Measurements from ENCODE around the gene FN3K.

FN3K gene

GRCh38 chr17:82705756-82706155 is 29.7 kb upstream of the FN3K start:
- in situ Hi-C loops (cut with HindIII; ENCODE audit: low pct_ligation_motif_present, low sequenced_read_pairs), result no loop called here
- no peak overlapping the region for H3K4me3 ChIP-seq (ENCODE audit: low read depth, low read length)
- H3K27me3 ChIP-seq (replicated peaks), result no peaks in the 10 kb centered on the region
- no peak for TF ChIP-seq CTCF (IDR thresholded peaks at IDR 0.05; ENCODE audit: low read depth, low read length, missing control alignments)
- DNase-seq, result no peak
- H3K36me3 ChIP-seq (replicated peaks), result no peaks in the 10 kb centered on the region
- H3K27ac ChIP-seq, result no peak overlapping the region

- no peak for TF ChIP-seq CTCF (IDR thresholded peaks at IDR 0.05; ENCODE audit: low read depth, low read length, missing control alignments)
- H3K36me3 ChIP-seq (replicated peaks), result no peaks in the 10 kb centered on the region
- no peak for DNase-seq
- no peak overlapping the region for H3K4me3 ChIP-seq (ENCODE audit: low read depth, low read length)
- no peak overlapping the region for H3K27ac ChIP-seq
- no peaks in the 10 kb centered on the region for H3K27me3 ChIP-seq (replicated peaks)
- in situ Hi-C loops (cut with HindIII; ENCODE audit: low pct_ligation_motif_present, low sequenced_read_pairs), result no loop called here
Observed at GRCh38 chr17:82709024-82709675, 26.3 kb upstream of the FN3K start.

- in situ Hi-C loops (cut with HindIII; ENCODE audit: low pct_ligation_motif_present, low sequenced_read_pairs), result no loop called here
- Histone ChIP-seq H3K4me3 (ENCODE audit: low read depth, low read length) (no peak overlapping the region), H3K27me3 (replicated peaks) (no peaks in the 10 kb centered on the region), H3K36me3 (replicated peaks) (no peaks in the 10 kb centered on the region), H3K27ac (no peak overlapping the region)
- DNase-seq, result no peak
- no peak for TF ChIP-seq CTCF (IDR thresholded peaks at IDR 0.05; ENCODE audit: low read depth, low read length, missing control alignments)
Observed at GRCh38 chr17:82709676-82710498, 25.5 kb upstream of the FN3K start.

- in situ Hi-C loops (cut with HindIII; ENCODE audit: low pct_ligation_motif_present, low sequenced_read_pairs), result no loop called here
- Histone ChIP-seq H3K4me3 (ENCODE audit: low read depth, low read length) (no peak overlapping the region), H3K36me3 (replicated peaks) (no peaks in the 10 kb centered on the region), H3K27me3 (replicated peaks) (no peaks in the 10 kb centered on the region), H3K27ac (no peak overlapping the region)
- no peak for TF ChIP-seq CTCF (IDR thresholded peaks at IDR 0.05; ENCODE audit: low read depth, low read length, missing control alignments)
- DNase-seq, result no peak
Observed at GRCh38 chr17:82710499-82711232, 24.7 kb upstream of the FN3K start.

GRCh38 chr17:82713071-82713723 is 22.2 kb upstream of the FN3K start:
- no peaks in the 10 kb centered on the region for H3K27me3 ChIP-seq (replicated peaks)
- no peaks in the 10 kb centered on the region for H3K36me3 ChIP-seq (replicated peaks)
- DNase-seq, result no peak
- no peak overlapping the region for H3K27ac ChIP-seq
- in situ Hi-C loops (cut with HindIII; ENCODE audit: low pct_ligation_motif_present, low sequenced_read_pairs), result no loop called here
- no peak overlapping the region for H3K4me3 ChIP-seq (ENCODE audit: low read depth, low read length)
- no peak for TF ChIP-seq CTCF (IDR thresholded peaks at IDR 0.05; ENCODE audit: low read depth, low read length, missing control alignments)
